Esophagus squamous epithelium (tissue), 4 donors: ENCODE measurements around the gene PTPRM.

Experiments used
- POLR2A ChIP-seq, 4 donors: fragments of 450-650 bp; IDR thresholded peaks; one replicate each; pipeline ENCODE4 v1.6.1; 2017; ENCODE audit warnings: antibody characterized with exemption in 4 of 4, mild to moderate bottlenecking in 4 of 4, moderate library complexity in 3 of 4
- TF ChIP-seq, protein P1 (sequence below), 6 experiments: fragments of 450-650 bp in 4 of 6; fragments of 200-600 bp in 2 of 6; sonication (generic) in 2 of 6; IDR thresholded peaks; one replicate each; pipeline ENCODE4 v1.5.1; 2016 to 2019; ENCODE audit warnings: antibody characterized with exemption in 6 of 6, mild to moderate bottlenecking in 4 of 6, moderate library complexity in 4 of 6

GRCh38 chr18:7809455-7809854, 242.3 kb downstream of the PTPRM start:
- TF ChIP-seq, protein P1, sequence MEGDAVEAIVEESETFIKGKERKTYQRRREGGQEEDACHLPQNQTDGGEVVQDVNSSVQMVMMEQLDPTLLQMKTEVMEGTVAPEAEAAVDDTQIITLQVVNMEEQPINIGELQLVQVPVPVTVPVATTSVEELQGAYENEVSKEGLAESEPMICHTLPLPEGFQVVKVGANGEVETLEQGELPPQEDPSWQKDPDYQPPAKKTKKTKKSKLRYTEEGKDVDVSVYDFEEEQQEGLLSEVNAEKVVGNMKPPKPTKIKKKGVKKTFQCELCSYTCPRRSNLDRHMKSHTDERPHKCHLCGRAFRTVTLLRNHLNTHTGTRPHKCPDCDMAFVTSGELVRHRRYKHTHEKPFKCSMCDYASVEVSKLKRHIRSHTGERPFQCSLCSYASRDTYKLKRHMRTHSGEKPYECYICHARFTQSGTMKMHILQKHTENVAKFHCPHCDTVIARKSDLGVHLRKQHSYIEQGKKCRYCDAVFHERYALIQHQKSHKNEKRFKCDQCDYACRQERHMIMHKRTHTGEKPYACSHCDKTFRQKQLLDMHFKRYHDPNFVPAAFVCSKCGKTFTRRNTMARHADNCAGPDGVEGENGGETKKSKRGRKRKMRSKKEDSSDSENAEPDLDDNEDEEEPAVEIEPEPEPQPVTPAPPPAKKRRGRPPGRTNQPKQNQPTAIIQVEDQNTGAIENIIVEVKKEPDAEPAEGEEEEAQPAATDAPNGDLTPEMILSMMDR (IDR thresholded peaks at IDR 0.05): no peak
- TF ChIP-seq POLR2A (IDR thresholded peaks at IDR 0.05): no peak
